Measurements from ENCODE around the gene COL5A1. TPM values are rescaled to one million over a fixed set of nuclear protein-coding genes. Genes with fewer than 3 reads are reported as not detected.
A peak's percentile ranks its signal among the peaks of the same experiment; 100 is the strongest.
"Not testable (repeated sequence)": the region's sequence is repeated elsewhere in the genome, so short reads cannot be mapped to it uniquely, and the experiment has no call there.

COL5A1 gene
- total RNA-seq, 1 donor from 2014 or later = 2.8 TPM

DNA sequence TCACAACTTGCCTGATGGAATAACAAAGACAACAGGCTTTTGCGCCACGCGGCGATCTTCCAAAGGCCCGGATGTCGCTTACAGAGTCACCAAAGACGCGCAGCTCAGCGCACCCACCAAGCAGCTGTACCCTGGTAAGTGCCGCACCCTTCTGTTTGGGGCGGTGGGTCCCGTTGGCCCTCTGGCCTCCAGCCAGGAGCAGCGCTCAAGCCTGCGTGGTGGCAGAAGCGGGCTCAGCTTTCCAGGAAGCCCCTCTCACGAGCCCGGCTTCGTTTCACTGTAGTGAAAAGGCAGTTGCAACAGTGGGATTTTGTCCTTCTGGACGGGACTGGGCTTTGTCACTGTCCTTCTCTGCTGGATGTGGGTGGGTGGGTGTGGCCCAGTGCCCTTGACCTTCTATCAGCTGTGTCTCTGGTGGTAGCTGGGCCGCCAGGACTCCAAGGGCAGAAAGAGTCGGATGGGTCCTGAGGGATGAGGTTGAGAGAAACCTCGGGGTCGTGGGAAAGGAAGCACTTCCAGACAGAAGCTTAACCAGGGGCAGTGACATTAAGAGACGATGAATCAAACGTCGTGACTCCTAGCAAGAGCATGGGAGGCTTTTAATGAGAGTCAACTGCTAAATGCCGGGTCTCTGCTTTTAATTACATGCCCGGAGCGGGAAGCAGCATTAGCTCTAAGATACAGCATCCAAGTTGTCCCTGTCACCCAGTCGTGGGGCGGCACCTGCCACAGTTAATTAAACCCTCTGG is 49.5 kb downstream of the COL5A1 start:
- no peak for DNase-seq (ENCODE audit: low read depth in 2 of 2)

DNA sequence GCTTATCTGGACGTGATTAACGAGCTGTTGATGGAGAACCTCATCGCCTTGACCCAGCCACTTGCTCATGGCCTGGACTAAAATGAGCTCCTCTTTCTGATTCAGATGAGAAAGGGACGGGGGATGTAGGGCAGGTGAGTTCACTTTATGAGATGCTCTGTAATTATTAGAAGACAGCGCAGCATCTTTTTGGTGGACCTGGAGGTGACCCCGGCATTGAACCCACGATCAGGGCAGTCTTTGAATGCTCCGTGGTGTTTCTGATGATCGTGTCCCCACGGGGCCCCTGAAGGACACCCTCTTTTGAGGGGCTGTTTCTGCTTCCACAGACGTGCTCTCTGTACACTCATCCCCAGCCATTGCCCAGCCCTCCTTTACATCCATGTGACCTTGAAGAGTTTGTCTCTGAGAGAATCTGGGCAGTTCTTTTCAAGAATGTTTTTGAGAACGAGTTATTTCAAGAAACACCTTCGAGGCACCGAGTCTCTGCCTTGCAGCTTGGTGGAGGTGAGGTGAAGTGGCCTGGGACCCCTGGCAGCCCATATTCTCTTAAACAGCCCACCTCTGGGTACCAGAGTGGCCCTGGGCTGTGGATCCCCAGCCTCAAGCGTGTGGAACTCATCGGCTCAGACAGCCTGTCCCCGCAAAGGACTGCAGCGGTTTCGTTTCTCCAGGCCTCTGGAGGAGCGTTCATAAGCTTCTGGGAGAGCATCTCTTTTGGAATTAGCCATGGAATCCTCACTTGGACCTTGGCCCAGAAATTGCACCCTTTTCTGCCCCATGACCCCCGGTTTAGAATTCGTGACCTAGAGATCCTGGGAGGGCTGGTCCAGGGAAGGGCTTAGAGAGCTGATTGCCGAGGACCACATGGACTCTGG is 50.3 kb downstream of the COL5A1 start:
- DNase-seq (ENCODE audit: low read depth in 2 of 2) = no peak

DNA sequence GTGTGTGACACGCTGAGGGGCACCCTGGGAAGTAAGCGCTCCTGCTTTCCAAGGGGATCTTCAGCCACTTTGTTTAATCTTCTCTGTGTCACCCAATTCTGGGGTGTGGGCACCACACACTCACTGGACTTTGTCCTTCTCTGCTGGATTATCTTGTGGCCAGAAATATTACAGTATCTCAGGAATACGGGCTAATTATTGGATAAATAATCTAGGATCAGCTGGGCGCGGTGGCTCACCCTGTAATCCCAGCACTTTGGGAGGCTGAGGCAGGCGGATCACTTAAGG is 50.9 kb downstream of the COL5A1 start:
- no peak for DNase-seq (ENCODE audit: low read depth in 2 of 2)

DNA sequence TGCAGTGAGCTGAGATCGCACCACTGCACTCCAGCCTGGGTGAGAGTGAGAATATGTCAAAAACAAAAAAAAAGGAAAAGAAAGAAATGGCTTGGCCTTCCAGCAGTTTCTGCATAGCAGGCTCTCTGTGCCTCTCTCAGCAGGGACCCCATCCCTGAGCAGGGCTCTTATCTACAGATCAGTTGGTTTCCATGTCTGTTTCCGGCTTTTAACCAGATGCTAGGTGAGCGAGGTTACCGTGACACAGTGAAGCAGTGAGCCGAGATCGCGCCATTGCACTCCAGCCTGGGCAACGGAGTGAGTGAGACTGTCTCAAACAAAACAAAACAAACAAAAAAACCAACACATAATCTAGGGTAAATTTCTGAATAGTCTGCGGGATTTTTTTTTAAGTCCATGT is 51.4 kb downstream of the COL5A1 start:
- no peak for DNase-seq (ENCODE audit: low read depth in 2 of 2)

DNA sequence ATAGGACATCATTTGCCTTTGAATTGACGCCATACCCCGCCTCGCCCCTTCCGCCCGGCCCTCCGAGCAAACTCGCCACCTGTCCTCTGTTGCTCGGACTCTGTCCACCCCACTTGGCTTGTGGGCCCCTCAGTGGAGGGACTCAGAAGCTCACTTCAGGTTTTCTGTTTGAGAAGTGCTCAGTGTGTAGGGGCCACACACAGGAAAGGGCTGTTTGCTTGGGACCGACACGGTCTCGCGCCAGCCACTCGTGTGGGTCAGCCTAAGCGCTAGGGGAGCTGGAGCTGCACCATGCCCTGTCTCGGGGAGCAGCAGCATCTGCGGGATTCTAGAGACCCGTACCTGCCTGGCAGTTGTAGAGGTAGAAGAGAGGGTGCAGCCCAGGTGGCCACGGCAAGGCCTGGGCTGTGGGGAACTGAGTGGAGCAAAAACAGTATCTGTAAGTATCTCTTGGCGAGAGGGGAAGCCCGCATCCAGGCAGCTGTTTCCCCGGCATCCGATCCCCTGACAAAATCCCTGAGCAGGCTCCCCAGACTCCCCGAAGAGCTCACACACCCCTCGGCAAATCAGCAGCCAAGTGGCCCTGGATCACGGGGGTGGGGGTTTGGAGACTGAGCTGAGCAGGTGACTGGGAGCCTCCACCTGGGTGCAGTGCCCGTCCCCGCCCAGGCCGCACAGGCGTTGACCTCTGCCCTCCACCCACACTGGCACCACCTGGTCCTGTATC is 52.2 kb downstream of the COL5A1 start:
- DNase-seq (ENCODE audit: low read depth in 2 of 2) = no peak

DNA sequence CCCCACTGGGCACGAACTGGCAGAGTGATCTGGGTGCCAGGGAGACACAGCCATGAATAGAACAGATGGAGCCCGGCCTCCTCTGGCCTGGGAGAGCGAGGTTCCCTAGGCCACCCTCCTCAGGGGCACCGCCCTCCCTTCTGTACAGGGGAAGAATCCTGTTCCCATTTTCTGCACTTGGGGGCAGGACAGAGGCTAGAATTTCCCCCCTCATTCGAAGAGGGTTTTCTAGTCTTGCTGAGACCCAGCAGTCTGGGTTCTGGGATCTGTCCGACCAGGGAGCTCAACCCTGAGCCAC is 52.7 kb downstream of the COL5A1 start:
- no peak for DNase-seq (ENCODE audit: low read depth in 2 of 2)

DNA sequence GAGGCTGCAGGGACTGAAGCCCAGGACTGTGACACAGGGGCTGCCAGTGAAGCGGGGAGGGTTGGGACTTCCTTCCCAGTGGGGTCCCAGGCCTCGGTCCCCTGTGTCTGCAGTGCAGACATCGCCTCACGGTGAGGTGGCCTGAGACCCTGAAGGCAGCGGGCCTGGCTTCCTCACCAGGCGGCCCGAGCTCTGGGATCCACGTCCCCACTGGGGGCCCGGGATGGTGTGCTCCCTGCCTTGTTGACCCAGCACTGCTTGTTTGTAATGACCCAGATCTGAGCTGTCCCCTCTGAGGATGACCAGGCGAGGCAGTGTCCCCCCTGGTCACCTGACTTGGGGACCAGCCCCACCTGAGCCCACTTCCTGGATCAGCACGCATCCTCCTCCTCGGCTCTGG is 53.1 kb downstream of the COL5A1 start:
- DNase-seq (ENCODE audit: low read depth in 2 of 2) = no peak

DNA sequence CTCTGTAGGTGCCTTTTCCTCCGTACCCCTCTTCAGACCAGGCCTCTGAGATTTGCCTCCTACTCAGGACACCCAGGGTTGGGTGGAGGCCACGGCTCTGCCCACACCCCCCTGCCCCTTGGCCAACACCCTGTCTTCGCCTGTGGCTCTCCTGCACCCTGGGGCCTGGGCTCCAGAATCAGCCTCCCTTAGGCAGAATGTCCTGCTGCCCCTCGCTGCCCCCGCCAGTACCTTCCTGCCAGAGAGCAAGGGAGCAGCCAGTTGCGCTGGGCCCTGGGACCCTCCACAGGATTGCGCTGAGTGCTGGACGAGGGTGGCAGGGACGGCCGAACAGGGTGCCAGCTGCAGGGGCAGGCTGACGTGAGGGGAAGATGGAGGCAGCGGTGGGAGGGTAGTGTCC is 53.5 kb downstream of the COL5A1 start:
- no peak for DNase-seq (ENCODE audit: low read depth in 2 of 2)

DNA sequence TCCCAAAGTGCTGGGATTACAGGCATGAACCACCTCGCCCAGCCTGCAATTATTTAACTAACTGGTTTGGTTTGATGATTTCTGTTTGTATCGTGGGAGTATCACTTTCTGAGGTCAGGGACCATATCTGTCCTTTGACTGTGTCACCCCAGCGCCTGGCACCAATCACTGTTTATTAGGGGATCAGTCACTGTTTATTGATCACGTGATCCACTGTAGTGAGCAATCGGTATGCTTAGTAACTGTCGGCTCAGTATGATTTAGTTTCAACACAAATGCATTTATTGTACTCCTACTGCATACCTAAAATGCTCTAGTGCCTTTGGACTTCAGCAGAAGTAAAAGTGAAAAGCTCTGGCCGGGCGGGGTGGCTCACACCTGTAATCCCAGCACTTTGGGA is 54.8 kb downstream of the COL5A1 start:
- DNase-seq (ENCODE audit: low read depth in 2 of 2) = no peak

DNA sequence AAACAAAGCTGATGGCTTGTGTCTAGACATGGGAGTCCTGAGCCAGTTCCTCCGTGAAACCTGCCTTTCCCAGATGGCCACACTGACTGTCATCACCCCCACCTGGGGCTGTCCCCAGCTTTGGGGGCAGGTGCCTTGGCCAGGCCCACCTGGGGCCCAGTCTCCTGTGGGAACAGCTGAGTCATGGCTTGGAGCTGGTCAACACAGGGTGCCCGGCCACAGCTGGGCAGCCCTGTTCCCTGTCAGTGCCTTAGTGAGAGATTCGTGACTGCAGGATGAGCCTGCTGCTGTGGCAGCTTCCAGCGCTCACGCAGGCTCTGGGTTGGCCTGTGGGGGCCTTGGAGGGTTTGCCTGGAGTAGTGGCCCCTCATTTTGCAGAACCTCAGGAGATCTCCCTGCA is 56.5 kb downstream of the COL5A1 start:
- no peak for DNase-seq (ENCODE audit: low read depth in 2 of 2)

DNA sequence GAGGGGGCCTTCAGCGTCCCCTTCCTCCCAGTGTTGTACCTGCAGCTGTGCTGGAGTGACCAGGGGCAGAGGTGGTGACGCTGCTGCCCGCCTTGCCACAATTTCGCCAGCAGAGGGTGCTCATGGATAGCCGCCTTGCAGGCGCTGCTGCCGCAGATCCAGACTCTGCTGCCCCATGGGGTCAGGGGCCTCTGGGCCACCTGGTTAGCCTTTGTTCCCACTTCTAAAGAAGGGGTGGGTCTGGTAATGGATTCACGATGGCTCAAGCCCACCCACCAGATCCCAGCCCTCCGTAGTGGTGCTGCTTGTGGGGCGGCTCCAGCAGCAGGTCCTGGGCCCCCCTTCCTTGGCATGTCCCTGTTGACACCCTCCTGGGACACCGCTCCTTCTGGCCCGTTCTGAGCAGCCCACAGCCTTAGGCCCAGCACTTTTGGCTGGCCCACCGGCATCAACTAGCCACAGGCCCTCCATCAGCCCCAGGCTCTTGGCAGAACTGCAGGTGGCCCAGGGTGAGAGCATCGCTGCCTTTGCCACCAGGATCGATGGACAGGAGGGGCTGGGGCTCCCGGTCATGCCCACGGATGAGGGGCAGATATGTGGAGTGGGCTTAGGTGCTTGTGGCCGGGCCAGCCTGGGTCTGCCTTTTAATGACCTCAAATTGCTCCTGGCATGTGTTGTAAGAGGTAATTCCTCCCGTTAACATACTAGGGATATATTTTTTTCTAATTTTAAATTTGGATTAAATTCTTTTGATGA is 57.2 kb downstream of the COL5A1 start:
- peak; percentile 56 to 74 for DNase-seq (ENCODE audit: low read depth in 2 of 2)

DNA sequence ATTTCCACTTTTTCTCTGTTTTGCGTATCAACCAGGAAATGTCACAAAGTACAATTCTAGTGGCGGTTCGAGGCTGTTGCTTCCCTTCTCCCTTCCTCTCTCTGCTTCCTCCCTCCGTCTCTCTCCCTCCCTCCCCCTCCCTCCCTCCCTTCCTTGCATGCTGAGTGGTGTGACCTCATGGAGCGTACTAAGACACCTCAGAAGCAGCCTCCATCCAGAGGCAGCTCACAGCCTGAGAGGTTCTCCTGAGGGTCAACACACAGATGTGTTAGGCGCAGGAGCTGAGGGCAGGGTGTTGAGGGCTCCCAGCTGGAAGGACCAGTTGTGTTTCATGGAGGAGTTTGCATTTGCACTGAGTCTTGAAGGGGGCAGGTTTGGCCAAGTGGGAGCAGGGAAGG is 57.7 kb downstream of the COL5A1 start:
- DNase-seq (ENCODE audit: low read depth in 2 of 2) = no peak

DNA sequence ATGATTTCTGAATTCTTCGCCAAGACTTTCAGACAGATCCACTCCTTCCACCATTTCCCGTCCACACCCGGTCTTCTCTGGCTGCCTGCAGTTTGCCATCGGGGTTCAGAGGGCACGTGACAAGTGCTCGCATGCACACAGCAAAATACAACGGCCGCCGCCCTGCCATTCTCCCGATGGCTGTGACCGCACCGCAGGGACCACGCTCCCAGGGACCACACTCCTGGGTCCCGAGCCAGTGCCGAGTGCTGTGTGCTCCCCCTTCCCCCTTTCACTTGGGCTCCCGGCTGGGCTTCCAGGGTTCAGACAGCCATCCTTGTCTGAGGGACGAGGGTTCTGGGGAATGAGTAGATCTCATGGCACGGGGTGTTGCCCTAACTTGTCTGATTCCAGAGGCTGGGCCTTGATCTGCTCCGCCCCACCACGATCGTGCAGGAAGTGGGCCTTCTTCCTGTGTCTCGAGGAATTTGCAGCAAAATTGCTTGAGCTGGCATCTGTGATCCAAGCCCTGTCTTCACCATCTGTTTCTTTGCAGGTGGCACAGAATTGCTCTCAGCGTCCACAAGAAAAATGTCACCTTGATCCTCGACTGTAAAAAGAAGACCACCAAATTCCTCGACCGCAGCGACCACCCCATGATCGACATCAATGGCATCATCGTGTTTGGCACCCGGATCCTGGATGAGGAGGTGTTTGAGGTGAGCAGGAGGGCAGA is 59.2 kb downstream of the COL5A1 start:
- no peak for DNase-seq (ENCODE audit: low read depth in 2 of 2)

DNA sequence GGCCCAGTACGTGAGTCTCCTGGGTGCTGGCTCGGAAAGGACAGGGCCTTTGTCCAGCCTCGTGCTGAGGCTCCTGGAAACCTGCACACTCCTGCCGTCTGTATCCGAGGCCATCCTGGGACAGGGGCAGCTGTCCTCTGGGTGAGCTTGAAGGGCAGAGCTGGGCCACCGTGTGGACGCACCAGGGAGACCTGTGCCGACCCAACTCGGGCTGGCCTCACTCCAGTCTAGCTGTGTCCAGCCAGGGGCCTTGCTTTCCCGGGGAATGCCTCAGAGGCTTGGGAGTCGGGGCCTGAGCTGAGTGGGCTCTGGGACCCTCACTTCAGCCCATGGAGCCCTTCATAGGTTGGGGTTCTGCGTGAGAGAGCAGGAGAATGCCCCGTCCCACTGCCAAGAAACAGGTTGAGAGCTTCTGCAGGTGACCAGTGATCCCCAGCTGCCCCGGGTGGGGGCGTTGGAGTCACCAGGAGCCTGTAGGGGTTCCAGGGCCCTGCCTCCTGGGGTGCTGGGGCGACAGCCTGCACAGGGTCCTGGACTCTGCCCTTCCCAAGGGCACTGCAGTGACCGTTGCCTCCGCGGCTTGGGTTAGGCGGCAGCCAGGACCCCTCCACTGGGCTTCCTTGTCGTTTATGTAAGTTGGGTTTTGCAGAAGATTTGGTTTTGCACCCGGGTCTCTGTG is 60.1 kb downstream of the COL5A1 start:
- DNase-seq (ENCODE audit: low read depth in 2 of 2) = no peak

DNA sequence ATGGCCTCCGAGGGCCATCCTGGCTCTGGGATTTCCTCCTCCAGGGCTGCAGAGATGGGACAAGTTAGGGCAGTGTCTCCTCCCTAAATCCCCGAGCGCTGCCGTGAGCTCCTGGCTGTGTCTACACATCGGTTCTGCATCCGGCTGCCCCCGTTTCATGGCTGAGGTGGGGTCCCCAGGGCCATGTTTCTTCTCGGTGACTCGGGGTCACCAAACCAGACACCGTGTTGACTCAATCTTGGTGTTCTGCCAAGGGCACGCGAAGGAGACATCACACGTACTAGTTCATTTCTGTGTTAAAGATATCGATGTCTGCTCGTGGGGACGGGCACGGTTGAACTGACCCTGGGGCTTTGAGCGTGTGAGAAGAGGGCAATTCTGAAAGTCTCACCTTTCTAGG is 60.7 kb downstream of the COL5A1 start:
- DNase-seq (ENCODE audit: low read depth in 2 of 2) = no peak

DNA sequence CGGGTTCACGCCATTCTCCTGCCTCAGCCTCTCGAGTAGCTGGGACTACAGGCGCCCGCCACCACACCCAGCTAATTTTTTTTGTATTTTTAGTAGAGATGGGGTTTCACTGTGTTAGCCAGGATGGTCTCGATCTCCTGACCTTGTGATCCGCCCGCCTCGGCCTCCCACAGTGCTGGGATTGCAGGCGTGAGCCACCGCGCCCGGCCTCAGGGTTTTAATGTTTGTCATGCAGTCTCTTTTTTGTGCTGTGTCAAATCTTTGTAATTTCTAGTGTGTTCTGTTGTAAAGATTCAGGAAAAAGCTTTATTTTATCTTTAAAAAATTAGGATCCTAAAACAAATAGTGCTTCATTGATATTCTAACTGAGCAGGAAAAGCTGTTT is 62.1 kb downstream of the COL5A1 start:
- not testable (repeated sequence) for DNase-seq (ENCODE audit: low read depth in 2 of 2)

DNA sequence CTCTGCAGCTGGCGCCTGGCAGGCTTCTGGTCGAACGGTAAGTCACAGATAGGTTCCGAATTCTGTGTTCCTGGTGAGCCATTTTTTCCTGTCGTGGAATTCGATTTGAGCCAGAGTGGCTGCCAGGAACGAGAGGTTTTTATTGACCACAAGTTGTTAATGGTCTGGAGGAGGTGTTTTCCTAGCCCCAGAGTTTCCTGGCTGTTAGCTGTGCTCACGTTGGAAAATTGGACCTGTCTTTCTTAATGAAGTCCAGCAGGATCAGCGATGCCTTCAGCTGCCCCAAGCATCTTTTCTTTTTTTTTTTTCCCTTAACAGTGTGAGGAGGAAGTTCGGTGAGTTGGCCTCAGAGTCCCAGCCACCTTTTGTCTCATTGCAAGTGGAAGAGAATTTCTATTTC is 62.9 kb downstream of the COL5A1 start:
- DNase-seq (ENCODE audit: low read depth in 2 of 2) = no peak

DNA sequence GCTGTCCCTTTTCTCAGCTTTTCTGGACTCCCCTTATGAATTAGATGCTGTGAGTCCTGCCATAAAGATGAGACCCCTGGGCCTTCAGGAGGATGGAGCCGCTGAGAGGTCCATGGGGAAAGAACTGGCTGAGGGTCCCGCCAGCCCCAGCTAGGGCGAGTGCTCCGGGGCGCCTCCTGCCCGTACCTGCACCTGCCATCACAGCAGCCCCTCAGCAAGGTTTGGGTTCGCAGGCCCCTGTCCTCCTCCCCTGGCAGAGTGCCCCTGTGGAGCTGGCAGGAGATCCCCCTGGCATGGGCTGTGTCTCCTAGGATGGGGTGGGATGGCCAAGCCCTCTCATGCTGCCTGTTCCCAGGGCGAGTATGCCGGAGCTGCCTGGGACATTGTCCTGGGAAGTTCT is 64.2 kb downstream of the COL5A1 start:
- DNase-seq (ENCODE audit: low read depth in 2 of 2) = no peak

DNA sequence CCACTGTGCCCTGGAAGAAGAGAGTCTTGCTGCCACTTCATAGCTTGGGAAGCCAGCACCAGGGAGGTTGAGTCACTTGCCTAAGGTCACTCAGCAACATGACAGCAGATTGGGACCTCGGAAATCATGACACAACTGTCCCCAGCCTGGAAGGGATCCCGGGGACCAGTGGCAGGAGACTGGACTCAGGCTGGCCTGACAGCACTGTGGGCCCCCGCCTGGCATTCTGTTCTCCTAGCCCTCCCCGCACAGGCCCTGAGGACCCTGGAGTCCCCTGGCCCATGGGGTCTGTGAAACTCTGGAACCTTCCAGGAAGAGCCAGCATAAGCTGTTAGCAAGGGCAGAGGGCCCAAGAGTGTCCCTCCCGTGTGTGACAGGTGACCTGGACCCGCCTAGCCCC is 64.9 kb downstream of the COL5A1 start:
- no peak for DNase-seq (ENCODE audit: low read depth in 2 of 2)

DNA sequence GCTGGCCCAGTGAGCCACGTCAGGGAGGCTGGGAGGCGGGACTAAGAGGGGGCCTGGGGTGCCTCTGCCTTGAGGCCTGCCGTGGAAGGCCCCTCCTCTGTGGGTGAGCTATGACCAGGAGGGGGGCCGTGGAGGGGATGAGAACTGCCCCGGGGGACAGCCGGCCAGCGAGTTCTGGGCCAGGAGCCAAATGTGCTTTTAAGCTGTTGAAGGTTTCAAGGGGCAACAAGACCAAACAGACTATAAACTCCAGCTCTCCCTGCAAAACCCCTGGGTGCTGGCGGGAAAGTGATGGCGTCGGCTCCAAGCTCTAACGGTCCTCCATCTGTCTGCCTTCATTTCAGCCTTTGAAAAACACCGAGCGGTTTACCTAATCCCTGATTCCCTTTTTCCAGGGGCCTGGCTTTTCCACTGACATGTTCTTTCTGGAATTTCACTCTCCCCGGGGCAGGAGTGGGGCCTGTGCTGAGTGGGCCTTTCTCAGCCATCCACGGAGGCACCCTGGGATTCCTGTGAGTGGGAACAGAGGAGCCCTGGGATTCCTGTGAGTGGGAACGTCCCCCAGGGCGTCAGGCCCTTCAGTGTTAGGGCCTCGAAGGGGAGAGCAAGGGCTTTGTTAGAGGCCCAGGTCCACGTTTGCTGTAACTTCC is 65.6 kb downstream of the COL5A1 start:
- DNase-seq (ENCODE audit: low read depth in 2 of 2) = peak; percentile 13 to 51

Measured in lung microvascular endothelial cell (primary cell).